ENCODE data around the gene RHEB. TPM values are rescaled to one million over a fixed set of nuclear protein-coding genes. Genes with fewer than 3 reads are reported as not detected.

The RHEB gene
- total RNA-seq, 1 donor from 2014 or later, result 81.0 TPM

- Mint-ChIP-seq H3K36me3 (peaks cover 28% of the 10 kb centered on the region), H3K4me1 (ENCODE audit: unreplicated experiment) (peaks cover 22% of the 10 kb centered on the region)
These were observed 59.2 kb downstream of the RHEB start for GRCh38 chr7:151460474-151460855.

GRCh38 chr7:151459726-151460473, 59.8 kb downstream of the RHEB start:
- Mint-ChIP-seq H3K36me3 (peaks cover 22% of the 10 kb centered on the region), H3K4me3 (peak overlapping the region; percentile 83), H3K9me3 (peaks cover 14% of the 10 kb centered on the region), H3K27me3 (no peaks in the 10 kb centered on the region), H3K27ac (peak overlapping the region; percentile 87), H3K4me1 (ENCODE audit: unreplicated experiment) (peaks cover 22% of the 10 kb centered on the region)
- no peak for DNase-seq (ENCODE audit: extremely low spot score, unreplicated experiment)
- TF ChIP-seq CTCF (conservative IDR thresholded peaks at IDR 0.05), result peak; percentile 34

More at GRCh38 chr7:151460474-151460855, 59.2 kb downstream of the RHEB start:
- Mint-ChIP-seq H3K27me3 (no peaks in the 10 kb centered on the region), H3K9me3 (peaks cover 14% of the 10 kb centered on the region), H3K4me3 (peak overlapping the region; percentile 83), H3K27ac (peak overlapping the region; percentile 87)
- no peak for DNase-seq (ENCODE audit: extremely low spot score, unreplicated experiment)
- no peak for TF ChIP-seq CTCF (conservative IDR thresholded peaks at IDR 0.05)

GRCh38 chr7:151457534-151457933, 62.2 kb downstream of the RHEB start:
- TF ChIP-seq CTCF (conservative IDR thresholded peaks at IDR 0.05), result no peak
- DNase-seq (ENCODE audit: extremely low spot score, unreplicated experiment), result no peak
- Mint-ChIP-seq H3K27me3 (peaks cover 3% of the 10 kb centered on the region), H3K4me3 (no peak overlapping the region), H3K36me3 (peaks cover 4% of the 10 kb centered on the region), H3K9me3 (peaks cover 2% of the 10 kb centered on the region), H3K4me1 (ENCODE audit: unreplicated experiment) (peaks cover 30% of the 10 kb centered on the region), H3K27ac (no peak overlapping the region)

GRCh38 chr7:151456782-151457181, 62.9 kb downstream of the RHEB start:
- H3K4me3 Mint-ChIP-seq, result no peak overlapping the region
- peak; percentile 43 for DNase-seq (ENCODE audit: extremely low spot score, unreplicated experiment)
- H3K4me1 Mint-ChIP-seq (ENCODE audit: unreplicated experiment), result peaks cover 34% of the 10 kb centered on the region
- H3K36me3 Mint-ChIP-seq, result no peaks in the 10 kb centered on the region
- no peak for TF ChIP-seq CTCF (conservative IDR thresholded peaks at IDR 0.05)
- H3K27me3 Mint-ChIP-seq, result peaks cover 3% of the 10 kb centered on the region
- H3K27ac Mint-ChIP-seq, result no peak overlapping the region
- H3K9me3 Mint-ChIP-seq, result no peaks in the 10 kb centered on the region

- Mint-ChIP-seq H3K9me3 (no peaks in the 10 kb centered on the region), H3K36me3 (no peaks in the 10 kb centered on the region), H3K4me3 (no peak overlapping the region), H3K27ac (no peak overlapping the region), H3K4me1 (ENCODE audit: unreplicated experiment) (peaks cover 33% of the 10 kb centered on the region), H3K27me3 (peaks cover 3% of the 10 kb centered on the region)
- DNase-seq (ENCODE audit: extremely low spot score, unreplicated experiment), result peak; percentile 60
- TF ChIP-seq CTCF (conservative IDR thresholded peaks at IDR 0.05), result no peak
These were observed 63.4 kb downstream of the RHEB start for GRCh38 chr7:151456276-151456675.
